HEK293T (cell line): ENCODE results near the gene TMEM209.
"Not testable (repeated sequence)": the region's sequence is repeated elsewhere in the genome, so short reads cannot be mapped to it uniquely, and the experiment has no call there.

Source experiments
- CTCF ChIA-PET: fragments of 350-600 bp; formaldehyde crosslinking; extraction: SDS; loops from one replicate; lab custom pipeline; 2021; ENCODE audit warnings: antibody characterized with exemption, inconsistent platforms; lab: Yijun Ruan, JAX
- POLR2A ChIA-PET: fragments of 350-600 bp; formaldehyde crosslinking; extraction: SDS; loops from one replicate; lab custom pipeline; 2020; ENCODE audit warnings: antibody characterized with exemption, inconsistent platforms; lab: Yijun Ruan, JAX
- DNase-seq: peaks from one replicate; pipeline ENCODE4 v3.0.0; 2012; ENCODE audit warnings: mixed read lengths; ENCODE audit errors: extremely low spot score
- ARNT ChIP-seq: fragments of 450-650 bp; IDR thresholded peaks from 2 replicates; pipeline ENCODE4 v1.6.1; 2017; ENCODE audit warnings: mild to moderate bottlenecking
- BHLHE40 ChIP-seq: fragments of 450-650 bp; IDR thresholded peaks from 2 replicates; pipeline ENCODE4 v1.6.1; 2016; ENCODE audit warnings: mild to moderate bottlenecking, moderate library complexity, borderline replicate concordance
- CTBP1 ChIP-seq: fragments of 450-650 bp; IDR thresholded peaks from 2 replicates; pipeline ENCODE4 v1.6.1; 2016; ENCODE audit warnings: borderline replicate concordance
- ELF4 ChIP-seq: fragments of 450-650 bp; IDR thresholded peaks from 2 replicates; pipeline ENCODE4 v1.6.1; 2017; ENCODE audit warnings: antibody characterized with exemption
- FOXA1 ChIP-seq: fragments of 450-650 bp; IDR thresholded peaks from 2 replicates; pipeline ENCODE4 v1.6.1; 2016; ENCODE audit warnings: mild to moderate bottlenecking
- FOXK2 ChIP-seq: fragments of 450-650 bp; IDR thresholded peaks from 2 replicates; pipeline ENCODE4 v1.6.1; 2016; ENCODE audit warnings: mild to moderate bottlenecking
- FOXM1 ChIP-seq: fragments of 450-650 bp; IDR thresholded peaks from 2 replicates; pipeline ENCODE4 v1.6.1; 2017; ENCODE audit warnings: mild to moderate bottlenecking, borderline replicate concordance
- HDGF ChIP-seq: fragments of 450-650 bp; IDR thresholded peaks from 2 replicates; pipeline ENCODE4 v1.6.1; 2017; ENCODE audit warnings: antibody characterized with exemption, borderline replicate concordance
- L3MBTL2 ChIP-seq: fragments of 450-650 bp; conservative IDR thresholded peaks from 2 replicates; pipeline ENCODE4 v1.6.1; 2016; ENCODE audit warnings: mild to moderate bottlenecking
- LEF1 ChIP-seq: fragments of 450-650 bp; IDR thresholded peaks from 2 replicates; pipeline ENCODE4 v1.6.1; 2017; ENCODE audit warnings: mild to moderate bottlenecking, borderline replicate concordance
- NFRKB ChIP-seq: fragments of 450-650 bp; IDR thresholded peaks from 2 replicates; pipeline ENCODE4 v1.6.1; 2016; ENCODE audit warnings: mild to moderate bottlenecking, moderate library complexity
- PKNOX1 ChIP-seq: fragments of 450-650 bp; IDR thresholded peaks from 2 replicates; pipeline ENCODE4 v1.6.1; 2016
- SP1 ChIP-seq: fragments of 450-650 bp; IDR thresholded peaks from 2 replicates; pipeline ENCODE4 v1.6.1; 2017
- SUZ12 ChIP-seq: fragments of 450-650 bp; IDR thresholded peaks from 2 replicates; pipeline ENCODE4 v1.6.1; 2016; ENCODE audit warnings: mild to moderate bottlenecking
- TARDBP ChIP-seq: fragments of 450-650 bp; IDR thresholded peaks from 2 replicates; pipeline ENCODE4 v1.6.1; 2016
- ZNF384 ChIP-seq: fragments of 450-650 bp; IDR thresholded peaks from 2 replicates; pipeline ENCODE4 v1.6.1; 2016

TMEM209 gene

GRCh38 chr7:130195396-130195795, 9.8 kb downstream of the TMEM209 start:
- no peak for DNase-seq
- CTCF ChIA-PET, result interaction anchor here (0.6 kb wide), 1 partner anchor 18 kb away, joined by 3 read pairs; no protein-coding TSS in a partner anchor
- POLR2A ChIA-PET, result interaction anchor here (5.2 kb wide), 1 partner anchor 10 kb away, joined by 32 read pairs; the partner anchor contains the start of gene TMEM209
- TF ChIP-seq SUZ12 (no peak), ELF4 (no peak), FOXM1 (no peak), PKNOX1 (no peak), FOXK2 (no peak), ARNT (no peak)

- ChIA-PET POLR2A (interaction anchor here (5.2 kb wide), 1 partner anchor 14 kb away, joined by 32 read pairs; the partner anchor contains the start of gene TMEM209), CTCF (no interaction called here)
- no peak for DNase-seq
- TF ChIP-seq FOXA1, result no peak
- no peak for TF ChIP-seq SP1
- TF ChIP-seq FOXK2, result no peak
- no peak for TF ChIP-seq ARNT
- TF ChIP-seq LEF1, result no peak
- TF ChIP-seq FOXM1, result no peak
- no peak for TF ChIP-seq BHLHE40
- no peak for TF ChIP-seq TARDBP
- no peak for TF ChIP-seq ZNF384
- TF ChIP-seq CTBP1, result no peak
These were observed 13.4 kb downstream of the TMEM209 start for GRCh38 chr7:130191791-130192190.

GRCh38 chr7:130189343-130189742, 15.9 kb downstream of the TMEM209 start:
- TF ChIP-seq NFRKB (no peak), FOXK2 (no peak), HDGF (no peak), LEF1 (no peak), FOXA1 (no peak), CTBP1 (no peak), ELF4 (no peak), L3MBTL2 (no peak), FOXM1 (no peak), ARNT (no peak), BHLHE40 (no peak), SP1 (no peak), PKNOX1 (no peak), SUZ12 (no peak), TARDBP (no peak), ZNF384 (no peak)
- CTCF ChIA-PET, result no interaction called here
- POLR2A ChIA-PET, result no interaction called here
- no peak for DNase-seq

- DNase-seq, result no peak
- ChIA-PET CTCF (interaction anchor here (0.9 kb wide), 1 partner anchor 22 kb away, joined by 4 read pairs; no protein-coding TSS in a partner anchor), POLR2A (interaction anchor here (1.8 kb wide), 1 partner anchor 18 kb away, joined by 9 read pairs; the partner anchor contains the start of gene TMEM209)
- TF ChIP-seq ARNT (no peak), CTBP1 (no peak), TARDBP (no peak), SP1 (no peak), FOXM1 (no peak), HDGF (no peak), ZNF384 (no peak)
These were observed 17.8 kb downstream of the TMEM209 start for GRCh38 chr7:130187360-130187759.

- DNase-seq, CTCF ChIA-PET, POLR2A ChIA-PET: not testable (repeated sequence)
These were observed 20.9 kb downstream of the TMEM209 start for GRCh38 chr7:130184349-130184748.

- POLR2A ChIA-PET, result interaction anchor here (1.7 kb wide), 1 partner anchor 22 kb away, joined by 8 read pairs; the partner anchor contains the start of gene TMEM209
- no peak for DNase-seq
- TF ChIP-seq ZNF384, result no peak
- no peak for TF ChIP-seq SP1
- no peak for TF ChIP-seq ARNT
- no peak for TF ChIP-seq FOXM1
- no peak for TF ChIP-seq LEF1
- TF ChIP-seq CTBP1, result no peak
- TF ChIP-seq L3MBTL2, result no peak
- no peak for TF ChIP-seq FOXK2
- CTCF ChIA-PET, result interaction anchor here (0.5 kb wide), 1 partner anchor 98 kb away, joined by 5 read pairs; no protein-coding TSS in a partner anchor
These were observed 22.2 kb downstream of the TMEM209 start for GRCh38 chr7:130182990-130183389.

GRCh38 chr7:130181263-130181605, 24.0 kb downstream of the TMEM209 start:
- TF ChIP-seq FOXK2, result no peak
- TF ChIP-seq ARNT, result no peak
- no peak for TF ChIP-seq FOXM1
- no peak for TF ChIP-seq ELF4
- CTCF ChIA-PET, result no interaction called here
- DNase-seq, result no peak
- POLR2A ChIA-PET, result interaction anchor here (0.5 kb wide), 1 partner anchor 24 kb away, joined by 3 read pairs; no protein-coding TSS in a partner anchor
